Ectodermal cell (in vitro differentiated cells): ENCODE data around the gene NEXMIF.

Source experiments
- H3K27ac ChIP-seq: 2 replicates; pipeline ENCODE4 v1.7.0; 2013; ENCODE audit warnings: mild to moderate bottlenecking, low read depth, low read length; ENCODE audit not compliant: insufficient read depth, poor library complexity, severe bottlenecking
- H3K27me3 ChIP-seq: 2 replicates; pipeline ENCODE4 v1.7.0; 2013; ENCODE audit warnings: mild to moderate bottlenecking, low read length; ENCODE audit not compliant: insufficient read depth, control insufficient read depth, poor library complexity, severe bottlenecking
- H3K36me3 ChIP-seq: one replicate; pipeline ENCODE4 v1.7.0; 2013; ENCODE audit warnings: low read length; ENCODE audit not compliant: control insufficient read depth, insufficient read depth
- H3K4me1 ChIP-seq: one replicate; pipeline ENCODE4 v1.7.0; 2013; ENCODE audit warnings: low read length; ENCODE audit not compliant: control insufficient read depth, insufficient read depth
- H3K4me3 ChIP-seq: 2 replicates; pipeline ENCODE4 v1.7.0; 2013; ENCODE audit warnings: low read depth, low read length, control low read depth; ENCODE audit not compliant: insufficient read depth
- H3K9me3 ChIP-seq: 2 replicates; pipeline ENCODE4 v1.7.0; 2013; ENCODE audit warnings: mild to moderate bottlenecking, low read length, moderate library complexity; ENCODE audit not compliant: control insufficient read depth
- WGBS, 2 experiments: methylation state at CpG; one replicate each; pipeline ENCODE4 v1.1.7; 2013; ENCODE audit warnings: missing lambda C conversion rate in 2 of 2; 5-methylcytosine and 5-hydroxymethylcytosine counted together

Gene NEXMIF

DNA sequence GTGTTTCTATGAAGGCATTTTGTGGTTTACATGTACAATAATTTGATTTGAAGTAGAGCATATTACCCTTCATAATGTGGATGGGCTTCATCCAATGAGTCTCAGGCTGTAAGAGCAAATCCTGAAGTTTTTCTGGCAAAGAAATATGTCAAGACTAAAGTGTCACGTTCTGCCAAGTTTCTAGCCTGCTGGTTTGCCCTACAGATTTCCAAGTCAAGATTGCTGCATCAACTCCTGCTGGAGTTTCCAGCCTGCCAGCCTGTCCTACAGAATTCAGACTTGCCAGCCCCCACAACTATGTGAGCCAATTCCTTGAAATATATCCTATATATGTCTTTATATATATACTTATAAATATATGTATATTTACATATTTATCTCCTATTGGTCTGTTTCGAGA lies 240.8 kb downstream of the NEXMIF start:
- Histone ChIP-seq H3K36me3 (no peaks in the 10 kb centered on the region), H3K4me3 (no peak overlapping the region), H3K4me1 (no peaks in the 10 kb centered on the region), H3K27me3 (no peaks in the 10 kb centered on the region), H3K27ac (no peak overlapping the region), H3K9me3 (no peaks in the 10 kb centered on the region)
- WGBS, 2 experiments: 85 to 86% methylated on average over 1 of the region's 2 CpGs
